Stimulated activated CD8-positive, alpha-beta memory T cell treated with anti-CD3 and anti-CD28 coated beads, Interleukin-7, amount 100 ng/mL, for 4 hours (primary cell): Measurements from ENCODE around the gene STAG1.
"Not testable (repeated sequence)": the region's sequence is repeated elsewhere in the genome, so short reads cannot be mapped to it uniquely, and the experiment has no call there.

Experiments used
- DNase-seq, 2 donors: peaks; one replicate each; pipeline ENCODE4 v3.0.0-alpha.2; 2020; ENCODE audit warnings: low read depth in 2 of 2

The STAG1 gene

DNA sequence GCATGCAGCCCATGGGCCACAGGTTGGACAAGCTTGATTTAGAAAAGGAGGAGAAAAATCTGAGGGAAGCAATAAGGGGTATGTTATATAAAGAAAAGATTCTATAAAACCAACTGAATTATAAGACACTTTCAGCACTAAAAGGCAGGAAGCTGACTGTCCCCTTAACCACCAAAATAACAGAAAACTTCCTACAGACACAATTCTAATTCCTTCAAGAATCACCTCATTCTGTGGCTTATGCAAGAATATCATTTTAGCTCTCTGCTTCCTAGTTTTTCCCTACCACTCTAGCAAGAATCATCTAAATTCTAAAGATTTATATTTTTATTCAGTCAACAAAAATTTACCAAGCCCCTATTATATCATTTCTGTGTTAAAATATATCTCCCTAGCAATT lies 6.3 kb downstream of the STAG1 start:
- DNase-seq = no peak

DNA sequence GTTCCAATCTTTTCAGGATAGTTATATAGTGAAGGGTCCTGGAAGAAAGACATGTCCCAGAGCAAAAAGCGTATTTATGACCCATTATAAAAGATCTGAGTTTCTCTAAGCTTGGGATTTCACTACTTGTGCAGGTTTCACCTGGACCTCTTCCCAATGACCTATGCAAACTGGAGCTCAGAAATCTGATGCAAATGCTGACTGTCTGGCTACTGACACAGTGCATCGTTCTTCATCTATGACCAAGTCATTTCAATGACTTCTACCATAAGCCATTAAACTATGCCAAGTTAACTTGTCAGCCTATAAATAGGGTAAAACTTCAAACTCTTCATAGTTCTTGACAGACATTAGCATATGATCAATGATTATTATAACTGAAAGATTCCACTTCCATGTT lies 11.1 kb downstream of the STAG1 start:
- no peak for DNase-seq

DNA sequence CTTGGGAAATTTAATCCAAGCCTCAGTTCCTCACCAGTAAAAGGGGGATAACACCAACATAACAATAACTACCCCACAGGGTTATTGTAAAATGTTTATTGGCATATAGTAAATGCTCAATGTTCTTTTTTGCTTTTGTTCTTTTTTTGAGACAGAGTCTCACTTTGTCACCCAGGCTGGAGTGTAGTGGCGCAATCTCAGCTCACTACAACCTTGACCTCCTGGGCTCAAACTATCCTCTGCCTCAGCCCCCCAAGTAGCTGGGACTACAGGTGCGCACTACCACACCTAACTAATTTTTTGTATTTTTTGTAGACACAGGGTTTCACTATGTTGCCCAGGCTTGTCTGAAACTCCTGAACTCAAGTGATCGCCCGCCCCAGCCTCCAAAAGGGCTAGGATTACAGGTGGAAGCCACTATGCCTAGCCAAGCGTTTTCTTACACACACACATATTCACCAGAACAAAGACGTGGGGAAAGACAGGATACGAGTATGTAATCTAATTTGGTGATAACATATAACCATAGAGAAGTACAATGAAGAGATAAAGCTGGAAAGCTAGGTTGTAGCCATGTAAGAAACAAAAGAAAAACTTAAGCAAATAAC lies 11.7 kb downstream of the STAG1 start:
- DNase-seq = no peak

DNA sequence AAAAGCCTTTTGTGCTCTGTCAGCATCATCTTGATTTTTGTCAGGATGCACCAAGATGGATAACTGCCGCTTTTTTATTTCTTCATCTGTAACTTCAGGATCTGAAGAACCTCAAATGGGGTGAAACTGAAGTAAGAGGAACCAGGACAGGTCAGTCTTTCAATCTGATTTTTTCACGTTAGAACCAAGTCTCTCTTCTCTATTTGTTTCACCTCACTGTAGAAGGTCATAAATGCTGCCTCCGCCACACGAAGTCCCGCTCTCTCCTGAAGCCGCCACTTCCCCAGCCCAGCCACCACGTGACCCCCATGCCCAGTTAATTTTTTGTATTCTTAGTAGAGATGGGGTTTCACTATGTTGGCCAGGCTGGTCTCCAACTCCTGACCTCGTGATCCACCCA lies 15.2 kb downstream of the STAG1 start:
- DNase-seq = not testable (repeated sequence)

DNA sequence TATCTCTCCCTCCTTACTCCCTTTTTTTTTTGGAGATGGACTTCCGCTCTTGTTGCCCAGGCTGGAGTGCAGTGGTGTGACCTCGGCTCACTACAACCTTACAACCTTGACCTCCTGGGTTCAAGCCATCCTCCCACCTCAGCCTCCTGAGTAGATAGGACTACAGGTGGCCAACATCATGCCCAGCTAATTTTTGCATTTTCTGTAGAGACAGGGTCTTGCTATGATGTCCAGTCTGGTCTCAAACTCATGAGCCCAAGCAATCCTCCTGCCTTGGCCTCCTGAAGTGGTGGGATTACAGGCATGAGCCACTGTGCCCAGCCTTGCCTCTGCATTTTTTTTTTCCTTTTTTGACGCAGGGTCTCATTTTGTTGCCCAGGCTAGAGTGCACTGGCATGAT lies 17.1 kb downstream of the STAG1 start:
- DNase-seq = no peak

DNA sequence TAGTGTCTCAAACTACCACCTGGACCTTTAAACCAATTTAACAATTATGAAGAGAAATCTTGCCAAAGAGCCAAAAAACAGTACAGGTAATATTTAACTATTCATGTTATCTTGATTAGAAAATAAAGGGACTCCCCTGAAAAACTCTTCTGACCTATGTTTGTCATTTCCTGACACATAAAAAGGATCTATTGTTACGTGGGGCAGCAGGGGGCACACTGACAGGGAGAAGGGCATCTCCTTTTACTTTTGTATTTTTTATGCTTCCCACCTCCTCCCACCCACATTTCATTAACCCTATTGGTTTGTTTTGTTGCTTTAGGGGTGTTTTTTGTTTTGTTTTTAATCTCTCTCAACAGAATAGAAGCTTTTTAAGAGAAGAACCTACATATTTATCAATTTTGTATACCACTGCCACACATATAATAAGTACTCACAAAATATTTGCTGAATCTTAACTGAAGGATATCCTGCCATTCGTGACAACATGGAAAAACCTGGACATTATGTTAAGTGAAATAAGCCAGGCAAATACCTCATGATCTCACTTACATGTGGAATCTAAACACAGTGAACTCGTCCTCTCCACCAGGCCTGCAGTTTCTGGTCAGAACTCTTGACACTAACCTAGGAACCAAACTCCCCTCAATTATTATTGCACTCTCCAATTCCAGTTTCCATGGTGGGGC lies 17.7 kb downstream of the STAG1 start:
- no peak for DNase-seq

DNA sequence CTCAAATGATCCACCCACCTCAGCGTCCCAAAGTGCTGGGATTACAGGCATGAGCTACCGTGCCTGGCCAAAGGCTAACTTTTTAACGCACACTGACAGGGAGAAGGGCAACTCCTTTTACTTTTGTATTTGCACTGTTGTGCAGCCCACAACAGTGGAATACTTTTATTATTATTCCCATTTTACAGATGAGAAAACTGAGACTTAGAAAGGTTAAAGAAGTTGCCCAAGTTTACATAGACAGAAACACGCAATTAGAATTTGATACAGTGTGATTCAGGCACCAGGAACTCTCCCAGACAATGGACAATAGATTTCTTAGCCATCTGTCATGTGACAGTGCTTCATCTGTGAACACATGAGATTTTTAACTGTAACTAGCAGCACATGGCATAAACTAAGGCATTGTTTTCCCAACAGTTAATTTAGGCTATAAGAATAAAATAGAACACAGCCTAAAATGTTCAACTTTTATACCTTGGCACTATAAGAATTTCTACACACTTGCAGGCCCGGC lies 18.8 kb downstream of the STAG1 start:
- no peak for DNase-seq

DNA sequence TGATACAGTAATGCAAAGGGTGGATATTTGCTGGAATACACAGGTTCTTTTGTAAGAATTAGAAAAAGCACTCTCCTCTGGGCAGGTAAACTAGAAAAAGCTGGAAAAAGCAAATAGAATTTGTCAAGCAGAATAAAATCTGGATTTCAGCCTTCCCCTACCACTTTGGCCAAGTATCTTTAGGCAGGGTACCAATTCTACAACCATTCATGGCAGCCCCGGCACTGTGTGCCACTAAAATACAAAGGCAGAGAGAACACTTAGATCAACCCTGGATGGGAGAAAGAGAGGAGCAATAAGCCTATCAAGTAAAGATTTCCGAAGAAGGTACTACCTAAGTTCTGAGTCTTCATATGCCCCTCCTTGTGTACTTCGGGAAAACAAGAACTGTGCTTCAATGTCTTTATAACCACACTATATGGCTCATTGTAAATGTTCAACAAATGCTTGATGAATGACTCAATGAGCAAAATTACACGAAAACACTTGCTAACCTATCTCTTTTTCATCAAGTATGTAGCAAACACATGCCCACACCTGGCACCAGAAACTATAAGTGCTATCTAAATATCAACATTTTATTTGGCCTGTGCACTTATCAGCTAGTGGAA lies 20.8 kb downstream of the STAG1 start:
- DNase-seq = no peak

DNA sequence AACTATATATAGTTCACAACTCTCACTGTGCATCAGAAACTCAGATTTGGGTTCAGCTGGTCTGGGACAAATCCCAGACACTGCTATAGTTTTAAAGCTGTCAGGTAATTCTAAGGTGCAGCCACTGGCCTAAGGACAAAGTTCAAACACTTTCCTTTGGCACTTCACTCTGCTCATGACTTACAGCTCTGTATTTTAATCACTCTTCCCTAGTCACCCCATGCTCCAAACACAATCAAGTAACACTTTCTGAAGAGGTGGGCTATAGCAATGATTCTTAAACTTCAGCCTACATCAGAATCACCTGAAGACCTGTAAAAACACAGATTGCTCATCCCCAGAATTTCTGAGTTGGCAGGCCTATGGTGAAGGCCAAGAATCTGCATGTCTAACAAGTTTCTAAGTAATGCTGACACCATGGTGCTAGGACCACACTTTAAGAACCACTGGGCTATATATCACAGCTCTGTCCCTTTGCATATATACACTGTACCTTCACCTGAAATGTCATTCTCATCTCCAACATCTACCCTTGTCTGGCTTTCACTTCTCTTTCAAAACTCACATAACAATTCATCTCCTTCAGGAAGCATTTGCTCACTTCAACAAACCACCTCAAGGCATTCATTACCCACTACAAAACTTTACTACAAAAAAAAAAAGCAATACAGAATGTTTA lies 21.4 kb downstream of the STAG1 start:
- no peak for DNase-seq

DNA sequence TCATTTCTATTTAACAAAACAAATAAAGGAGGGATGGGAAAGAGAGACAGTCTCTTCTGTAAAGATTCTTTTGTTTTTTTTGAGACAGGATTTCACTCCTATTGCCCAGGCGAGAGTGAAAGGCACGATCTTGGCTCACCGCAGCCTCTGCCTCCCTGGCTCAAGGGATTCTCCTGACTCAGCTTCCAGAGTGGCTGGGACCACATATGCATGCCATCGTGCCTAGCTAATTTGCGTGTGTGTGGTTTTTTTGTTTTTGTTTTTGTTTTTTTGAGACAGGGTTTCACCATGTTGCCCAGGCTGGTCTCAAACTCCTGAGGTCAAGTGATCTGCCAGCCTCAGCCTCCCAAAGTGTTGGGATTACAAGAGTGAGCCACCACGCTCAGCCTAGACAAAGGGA lies 23.3 kb downstream of the STAG1 start:
- DNase-seq = no peak

DNA sequence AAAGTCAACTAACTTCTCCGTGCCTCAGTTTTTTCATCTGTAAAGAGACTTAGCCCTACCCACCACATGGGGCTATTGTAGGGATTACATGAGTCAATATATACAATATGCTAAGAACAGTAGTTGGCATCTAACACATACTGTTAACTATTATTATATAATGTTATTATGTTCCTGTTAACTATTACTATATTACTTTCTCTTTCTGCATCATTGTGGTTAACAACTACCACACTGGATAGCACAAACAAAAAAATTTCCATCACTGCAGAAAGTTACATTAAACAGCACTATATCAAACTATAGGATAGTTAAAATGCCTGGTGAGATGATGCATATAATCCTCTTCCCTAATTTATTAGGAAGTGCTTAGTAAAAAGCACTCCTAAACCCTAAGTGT lies 23.7 kb downstream of the STAG1 start:
- no peak for DNase-seq

DNA sequence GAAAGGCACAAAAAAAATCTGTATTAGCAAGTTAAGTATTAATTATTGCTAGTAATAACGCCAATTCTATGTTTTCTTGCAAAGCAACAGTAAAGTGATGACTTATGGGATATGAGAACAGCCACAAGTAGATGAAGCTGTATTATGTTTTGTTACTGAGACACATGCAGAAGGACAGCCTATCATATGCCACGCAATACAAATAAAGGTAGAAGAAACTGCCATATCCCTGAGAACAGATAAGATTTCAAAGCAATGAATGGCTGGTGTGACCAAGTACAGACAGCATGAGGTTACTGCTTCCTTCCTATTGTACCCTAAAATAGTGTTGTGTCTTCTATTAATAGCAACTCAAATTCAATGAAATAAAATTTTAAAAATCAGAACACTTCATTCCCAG lies 26.7 kb downstream of the STAG1 start:
- no peak for DNase-seq

DNA sequence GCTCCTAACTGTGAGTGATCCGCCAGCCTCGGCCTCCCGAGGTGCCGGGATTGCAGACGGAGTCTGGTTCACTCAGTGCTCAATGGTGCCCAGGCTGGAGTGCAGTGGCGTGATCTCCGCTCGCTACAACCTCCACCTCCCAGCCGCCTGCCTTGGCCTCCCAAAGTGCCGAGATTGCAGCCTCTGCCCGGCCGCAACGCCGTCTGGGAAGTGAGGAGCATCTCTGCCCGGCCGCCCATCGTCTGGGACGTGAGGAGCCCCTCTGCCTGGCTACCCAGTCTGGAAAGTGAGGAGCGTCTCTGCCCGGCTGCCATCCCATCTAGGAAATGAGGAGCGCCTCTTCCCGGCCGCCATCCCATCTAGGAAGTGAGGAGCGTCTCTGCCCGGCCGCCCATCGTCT lies 29.3 kb downstream of the STAG1 start:
- not testable (repeated sequence) for DNase-seq

DNA sequence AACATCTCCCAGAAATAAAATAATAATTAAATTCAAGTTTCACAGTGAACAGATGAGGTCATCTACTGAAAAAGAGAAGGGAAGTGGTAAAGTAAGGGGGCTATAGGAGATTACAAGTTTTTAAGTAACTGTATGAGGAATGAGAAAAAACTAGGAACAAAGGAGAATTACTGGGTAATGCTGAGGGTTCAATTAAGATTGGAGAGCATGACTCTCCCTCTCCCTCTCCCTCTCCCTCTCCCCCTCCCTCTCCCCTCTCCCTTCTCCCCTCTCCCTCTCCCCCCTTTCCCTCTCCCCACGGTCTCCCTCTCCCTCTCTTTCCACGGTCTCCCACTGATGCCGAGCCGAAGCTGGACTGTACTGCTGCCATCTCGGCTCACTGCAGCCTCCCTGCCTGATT lies 29.8 kb downstream of the STAG1 start:
- DNase-seq = not testable (repeated sequence)

DNA sequence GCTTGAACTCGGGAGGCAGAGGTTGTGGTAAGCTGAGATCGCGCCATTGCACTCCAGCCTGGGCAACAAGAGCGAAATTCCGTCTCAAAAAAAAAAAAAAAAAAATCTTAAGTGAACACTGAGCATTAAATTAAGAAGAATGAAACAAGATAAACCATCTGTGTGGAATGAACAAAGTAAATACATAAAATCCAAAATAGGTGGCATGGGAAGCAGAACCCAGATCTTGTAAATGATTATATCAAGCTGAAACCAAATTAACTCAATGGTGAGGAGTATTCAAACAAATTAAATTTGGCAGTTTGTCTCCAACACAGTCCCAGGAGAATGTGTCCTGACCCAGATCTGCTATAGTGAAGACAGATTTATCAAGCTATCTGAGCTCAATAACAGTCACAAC lies 32.1 kb downstream of the STAG1 start:
- no peak for DNase-seq

DNA sequence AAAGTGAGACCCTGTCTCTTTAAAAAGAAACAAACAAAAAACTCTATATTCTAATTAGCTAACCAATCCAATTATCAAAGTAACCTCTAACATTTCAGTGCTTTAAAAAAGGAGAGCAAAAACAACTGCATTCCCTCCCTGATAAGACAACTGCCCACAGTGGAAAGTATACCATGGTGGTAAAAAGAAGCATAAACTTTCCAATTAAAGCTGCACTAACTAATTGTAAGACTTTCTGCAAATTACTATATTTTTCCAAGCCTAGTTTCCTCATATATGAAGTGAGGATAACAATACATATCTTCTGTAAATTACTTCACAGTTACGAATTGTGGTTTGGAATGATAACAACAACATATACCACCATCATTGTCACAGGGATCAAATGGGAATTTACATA lies 35.5 kb downstream of the STAG1 start:
- DNase-seq = no peak

DNA sequence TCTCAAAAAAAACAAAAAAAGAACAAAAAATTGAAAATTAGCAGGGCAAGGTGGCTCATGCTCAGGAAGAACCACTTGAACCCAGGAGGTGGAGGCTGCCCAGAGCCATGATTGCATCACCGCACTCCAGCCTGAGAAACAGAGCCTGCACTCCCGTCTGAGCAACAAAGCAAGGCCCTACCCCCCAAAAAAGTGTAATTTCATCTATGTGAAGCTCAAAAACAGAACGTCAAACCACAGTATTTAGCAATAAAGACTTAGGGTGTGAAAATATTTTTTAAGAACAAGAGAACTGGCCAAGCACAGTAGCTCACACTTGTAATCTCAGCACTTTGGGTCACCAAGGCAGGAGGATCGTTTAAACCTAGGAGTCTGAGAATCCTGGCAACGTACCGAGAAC lies 38.2 kb downstream of the STAG1 start:
- no peak for DNase-seq

DNA sequence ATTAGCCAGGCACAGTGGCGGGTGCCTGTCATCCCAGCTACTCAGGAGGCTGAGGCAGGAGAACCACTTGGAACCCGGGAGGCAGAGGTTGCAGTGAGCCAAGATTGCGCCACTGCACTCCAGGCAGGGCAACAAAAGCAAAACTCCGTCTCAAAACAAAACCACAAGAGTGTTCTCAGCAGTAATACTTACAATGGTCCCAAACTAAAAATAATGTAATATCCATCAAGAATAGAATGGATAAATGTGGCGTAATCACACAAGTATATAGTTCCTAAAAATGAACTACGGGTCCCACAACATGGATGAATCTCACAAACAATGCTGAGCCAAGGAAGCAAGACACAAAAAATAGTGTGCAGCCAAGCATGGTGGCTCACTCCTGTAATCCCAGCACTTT lies 39.2 kb downstream of the STAG1 start:
- no peak for DNase-seq

DNA sequence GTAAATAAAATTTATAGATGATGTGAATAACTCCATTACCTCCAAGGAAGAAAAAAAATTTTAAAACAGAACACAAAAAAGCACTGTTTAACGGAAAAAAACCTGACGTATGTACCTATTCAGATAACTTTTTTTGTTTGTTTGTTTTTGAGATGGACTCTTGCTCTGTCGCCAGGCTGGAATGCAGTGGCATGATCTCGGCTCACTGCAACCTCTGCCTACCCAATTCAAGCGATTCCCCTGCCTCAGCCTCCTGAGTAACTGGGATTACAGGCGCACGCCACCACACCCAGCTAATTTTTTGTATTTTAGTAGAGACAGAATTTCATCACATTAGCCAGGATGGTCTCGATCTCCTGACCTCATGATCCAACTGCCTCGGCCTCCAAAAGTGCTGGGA lies 40.3 kb downstream of the STAG1 start:
- not testable (repeated sequence) for DNase-seq

DNA sequence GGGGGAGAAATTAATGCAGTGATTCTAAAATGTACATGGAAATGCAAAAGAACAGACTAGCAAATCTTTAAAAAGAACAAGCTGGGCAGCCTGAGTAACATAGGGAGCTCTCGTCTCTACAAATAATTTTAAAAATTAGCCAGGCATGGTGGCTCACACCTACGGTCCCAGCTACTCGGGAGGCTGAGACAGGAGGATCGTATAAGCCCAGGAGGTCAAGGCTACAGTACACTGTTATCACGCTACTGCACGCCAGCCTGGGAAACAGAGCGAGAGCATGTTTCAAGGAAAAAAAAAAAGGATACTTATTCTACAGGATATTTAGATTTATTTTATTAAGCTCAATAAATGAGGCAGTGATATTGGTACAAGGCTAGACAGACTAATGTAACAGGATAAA lies 40.9 kb downstream of the STAG1 start:
- DNase-seq = no peak

DNA sequence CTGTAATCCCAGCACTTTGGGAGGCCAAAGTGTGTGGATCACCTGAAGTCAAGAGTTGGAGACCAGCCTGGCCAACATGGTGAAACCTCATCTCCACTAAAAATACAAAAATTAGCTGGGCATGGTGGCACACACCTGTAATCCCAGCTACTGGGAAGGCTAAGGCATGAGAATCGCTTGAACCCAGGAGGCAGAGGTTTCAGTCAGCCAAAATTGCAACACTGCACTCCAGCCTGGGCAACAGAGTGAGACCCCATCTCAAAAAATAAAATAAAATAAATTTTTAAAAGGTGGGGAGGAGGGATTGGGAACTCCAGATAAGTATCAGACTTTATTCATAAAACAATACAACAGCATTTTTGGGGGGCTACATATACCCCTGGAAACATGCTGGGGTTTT lies 42.4 kb downstream of the STAG1 start:
- not testable (repeated sequence) for DNase-seq

DNA sequence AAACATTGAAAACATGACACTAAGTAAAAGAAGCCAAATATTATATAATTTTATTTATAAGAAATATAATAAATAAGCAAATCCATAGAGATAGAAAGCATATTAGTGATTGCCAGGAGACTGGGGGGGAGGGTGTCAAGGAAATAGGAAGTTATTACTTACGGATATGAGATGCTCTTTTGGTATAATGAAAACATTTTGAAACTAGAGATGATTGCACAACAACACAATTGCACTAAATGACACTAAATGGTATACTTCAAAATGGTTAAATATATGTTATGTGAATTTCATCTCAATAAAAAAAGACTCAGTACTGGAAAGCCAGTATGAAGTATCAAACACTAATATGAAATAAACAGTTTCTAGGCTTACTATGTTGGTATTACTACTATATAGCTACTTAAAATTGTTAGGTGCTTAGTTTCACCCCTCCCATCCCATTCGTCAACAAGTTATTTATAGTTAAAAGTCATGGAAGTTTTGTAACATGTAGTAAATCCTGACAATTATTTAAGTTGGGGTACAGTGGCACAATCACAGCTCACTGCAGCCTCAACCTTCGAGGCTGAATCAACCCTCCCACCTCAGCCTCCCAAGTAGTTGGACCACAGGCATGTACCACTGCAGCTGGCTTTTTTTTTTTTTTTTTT lies 43.7 kb downstream of the STAG1 start:
- DNase-seq = no peak
